MM.1S (cell line): ENCODE data around the gene MAPKAP1.

Source experiments
- DNase-seq: peaks from one replicate; pipeline ENCODE4 v3.0.0-alpha.2; 2015
- H2AFZ ChIP-seq: fragments of 300-600 bp; sonication (generic); 2 replicates; pipeline ENCODE4 v1.6.0; 2016; ENCODE audit warnings: antibody characterized with exemption, low read length
- H3F3A ChIP-seq: fragments of 300-600 bp; sonication (generic); 2 replicates; pipeline ENCODE4 v1.6.1; 2016; ENCODE audit warnings: mild to moderate bottlenecking, antibody characterized with exemption, low read length, moderate library complexity, mixed read lengths; ENCODE audit not compliant: insufficient read depth
- H3K27ac ChIP-seq: fragments of 300-600 bp; sonication (generic); 2 replicates; pipeline ENCODE4 v1.5.1; 2016; ENCODE audit warnings: mild to moderate bottlenecking, low read length
- H3K27me3 ChIP-seq: fragments of 300-600 bp; sonication (generic); replicated peaks from 2 replicates; pipeline ENCODE4 v1.6.0; 2016; ENCODE audit warnings: low read length; ENCODE audit not compliant: insufficient read depth
- H3K36me3 ChIP-seq: fragments of 300-600 bp; sonication (generic); replicated peaks from 2 replicates; pipeline ENCODE4 v1.6.1; 2016; ENCODE audit warnings: mild to moderate bottlenecking, low read length, mixed read lengths; ENCODE audit not compliant: insufficient read depth
- H3K4me1 ChIP-seq: fragments of 300-600 bp; sonication (generic); 2 replicates; pipeline ENCODE4 v1.6.1; 2016; ENCODE audit warnings: low read length, mixed read lengths
- H3K4me2 ChIP-seq: fragments of 300-600 bp; sonication (generic); 2 replicates; pipeline ENCODE4 v1.6.0; 2016; ENCODE audit warnings: low read depth, low read length
- H3K4me3 ChIP-seq: fragments of 300-600 bp; sonication (generic); 2 replicates; pipeline ENCODE4 v1.5.1; 2016; ENCODE audit warnings: low read length, mixed read lengths
- H3K79me2 ChIP-seq: fragments of 300-600 bp; sonication (generic); 2 replicates; pipeline ENCODE4 v1.6.1; 2016; ENCODE audit warnings: mixed run types, low read length, mixed read lengths
- H3K9ac ChIP-seq: fragments of 300-600 bp; sonication (generic); 2 replicates; pipeline ENCODE4 v1.6.1; 2016; ENCODE audit warnings: low read length, mixed read lengths
- H3K9me2 ChIP-seq: fragments of 300-600 bp; sonication (generic); replicated peaks from 2 replicates; pipeline ENCODE4 v1.6.1; 2016; ENCODE audit warnings: mild to moderate bottlenecking, low read length, mixed read lengths; ENCODE audit not compliant: insufficient read depth
- H3K9me3 ChIP-seq: fragments of 300-600 bp; sonication (generic); replicated peaks from 2 replicates; pipeline ENCODE4 v1.6.1; 2016; ENCODE audit warnings: mild to moderate bottlenecking, low read length, mixed read lengths; ENCODE audit not compliant: insufficient read depth
- H4K20me1 ChIP-seq: fragments of 300-600 bp; sonication (generic); 2 replicates; pipeline ENCODE4 v1.6.1; 2016; ENCODE audit warnings: mild to moderate bottlenecking, low read length, moderate library complexity, mixed read lengths; ENCODE audit not compliant: insufficient read depth
- CTCF ChIP-seq: fragments of 300-600 bp; sonication (generic); IDR thresholded peaks from 2 replicates; pipeline ENCODE4 v1.5.1; 2016; ENCODE audit warnings: antibody characterized with exemption, low read length, mixed read lengths
- EZH2 ChIP-seq: fragments of 300-600 bp; sonication (generic); optimal IDR thresholded peaks from 2 replicates; pipeline ENCODE3; 2017; ENCODE audit warnings: low read depth, mild to moderate bottlenecking, antibody characterized with exemption, low read length, mixed read lengths
- EZH2phosphoT487 ChIP-seq: fragments of 300-600 bp; sonication (generic); IDR thresholded peaks from 2 replicates; pipeline ENCODE4 v1.6.1; 2018; ENCODE audit warnings: antibody characterized with exemption, low read length

Gene MAPKAP1

DNA sequence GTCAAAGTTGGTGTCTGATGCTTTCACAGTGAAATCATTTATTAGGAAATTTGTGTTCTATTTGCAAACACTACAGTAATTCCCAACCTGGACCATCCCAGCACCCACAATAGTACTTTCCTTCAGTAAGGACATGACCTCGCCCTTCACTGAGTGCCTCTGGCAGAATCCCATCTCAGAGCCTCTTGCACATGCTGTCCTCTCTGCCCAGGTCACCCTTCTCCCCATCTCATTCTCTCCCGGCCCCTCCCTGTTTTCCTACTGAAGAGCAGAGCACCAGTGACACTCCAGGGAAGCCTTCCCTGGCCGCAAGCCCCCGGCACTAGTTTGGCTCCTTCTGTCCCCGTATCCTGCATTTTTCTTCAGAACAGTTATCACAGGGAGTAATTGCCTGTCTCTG, 220.4 kb downstream of the MAPKAP1 start:
- DNase-seq, result no peak
- no peak overlapping the region for H3K4me3 ChIP-seq
- TF ChIP-seq EZH2phosphoT487 (no peak), EZH2 (no peak), CTCF (no peak)
- H3K9ac ChIP-seq, result no peak overlapping the region
- H3K9me2 ChIP-seq, result no peaks in the 10 kb centered on the region
- no peaks in the 10 kb centered on the region for H3K27me3 ChIP-seq
- H3F3A ChIP-seq, result no peaks in the 10 kb centered on the region
- no peaks in the 10 kb centered on the region for H3K4me1 ChIP-seq
- H3K27ac ChIP-seq, result no peak overlapping the region
- H3K4me2 ChIP-seq, result no peak overlapping the region
- H3K79me2 ChIP-seq, result no peaks in the 10 kb centered on the region
- H3K36me3 ChIP-seq, result no peaks in the 10 kb centered on the region
- no peak overlapping the region for H2AFZ ChIP-seq
- no peaks in the 10 kb centered on the region for H3K9me3 ChIP-seq
- no peaks in the 10 kb centered on the region for H4K20me1 ChIP-seq

- Histone ChIP-seq H3K4me3 (no peak overlapping the region), H3K79me2 (no peaks in the 10 kb centered on the region), H3K4me2 (no peak overlapping the region), H3K4me1 (no peaks in the 10 kb centered on the region), H3F3A (no peaks in the 10 kb centered on the region), H3K27ac (no peak overlapping the region), H3K36me3 (no peaks in the 10 kb centered on the region), H3K9me3 (no peaks in the 10 kb centered on the region), H3K27me3 (no peaks in the 10 kb centered on the region), H3K9me2 (no peaks in the 10 kb centered on the region), H2AFZ (no peak overlapping the region), H3K9ac (no peak overlapping the region), H4K20me1 (no peaks in the 10 kb centered on the region)
- TF ChIP-seq EZH2 (no peak), EZH2phosphoT487 (no peak), CTCF (no peak)
- no peak for DNase-seq
Observed at GRCh38 chr9:125486152-125486508, 220.9 kb downstream of the MAPKAP1 start.

GRCh38 chr9:125485471-125486151, 221.4 kb downstream of the MAPKAP1 start:
- no peak for DNase-seq
- H3K4me3 ChIP-seq, result no peak overlapping the region
- H3K79me2 ChIP-seq, result no peaks in the 10 kb centered on the region
- no peaks in the 10 kb centered on the region for H3K36me3 ChIP-seq
- H3K4me2 ChIP-seq, result no peak overlapping the region
- H2AFZ ChIP-seq, result no peak overlapping the region
- H3F3A ChIP-seq, result no peaks in the 10 kb centered on the region
- TF ChIP-seq EZH2phosphoT487 (no peak), CTCF (no peak), EZH2 (no peak)
- no peaks in the 10 kb centered on the region for H4K20me1 ChIP-seq
- no peaks in the 10 kb centered on the region for H3K9me2 ChIP-seq
- H3K27ac ChIP-seq, result no peak overlapping the region
- H3K9me3 ChIP-seq, result no peaks in the 10 kb centered on the region
- H3K9ac ChIP-seq, result no peak overlapping the region
- H3K27me3 ChIP-seq, result no peaks in the 10 kb centered on the region
- no peaks in the 10 kb centered on the region for H3K4me1 ChIP-seq
